GM12878 (cell line): Measurements from ENCODE around the gene YIF1A. TPM values are rescaled to one million over a fixed set of nuclear protein-coding genes. Genes with fewer than 3 reads are reported as not detected.
A peak's percentile ranks its signal among the peaks of the same experiment; 100 is the strongest.

ENCODE experiments used
- BRCA1 ChIP-seq: IDR thresholded peaks from 2 replicates; pipeline ENCODE4 v1.6.1; 2011; ENCODE audit warnings: low read depth, low read length, improper control_type of control experiment
- CREB1 ChIP-seq: IDR thresholded peaks from 2 replicates; pipeline ENCODE4 v1.6.1; 2012; ENCODE audit warnings: low read depth, mild to moderate bottlenecking, inconsistent platforms
- EGR1 ChIP-seq, 2 experiments: IDR thresholded peaks; 1 replicate in 1 of 2; 2 replicates in 1 of 2; pipeline ENCODE4 v1.6.1; 2011 to 2012; ENCODE audit warnings: low read depth in 2 of 2, low read length in 2 of 2, borderline replicate concordance in 1 of 2, mild to moderate bottlenecking in 1 of 2, moderate library complexity in 1 of 2
- ELK1 ChIP-seq: IDR thresholded peaks from 2 replicates; pipeline ENCODE4 v1.6.1; 2012; ENCODE audit warnings: low read depth, low read length, improper control_type of control experiment
- FOXM1 ChIP-seq: IDR thresholded peaks from 2 replicates; pipeline ENCODE4 v1.6.1; 2012; ENCODE audit warnings: low read depth, mild to moderate bottlenecking, inconsistent platforms, low read length, moderate library complexity
- GATAD2B ChIP-seq: fragments of 450-650 bp; conservative IDR thresholded peaks from 2 replicates; pipeline ENCODE4 v1.6.1; 2017; ENCODE audit warnings: low read depth, mild to moderate bottlenecking, moderate library complexity
- MLLT1 ChIP-seq: fragments of 450-650 bp; IDR thresholded peaks from 2 replicates; pipeline ENCODE4 v1.6.1; 2016; ENCODE audit warnings: mild to moderate bottlenecking
- MTA3 ChIP-seq: IDR thresholded peaks from 2 replicates; pipeline ENCODE4 v1.6.1; 2012; ENCODE audit warnings: low read length, inconsistent platforms, borderline replicate concordance
- NBN ChIP-seq: fragments of 450-650 bp; IDR thresholded peaks from 2 replicates; pipeline ENCODE4 v1.6.1; 2016
- PML ChIP-seq: IDR thresholded peaks from 2 replicates; pipeline ENCODE4 v1.6.1; 2012; ENCODE audit warnings: low read length, inconsistent platforms
- RB1 ChIP-seq: fragments of 450-650 bp; formaldehyde crosslinking; IDR thresholded peaks from 2 replicates; pipeline ENCODE4 v1.6.1; 2017; ENCODE audit warnings: mild to moderate bottlenecking, borderline replicate concordance
- RCOR1 ChIP-seq: conservative IDR thresholded peaks from 2 replicates; pipeline ENCODE4 v1.6.1; 2012; ENCODE audit warnings: low read depth, low read length, improper control_type of control experiment
- STAT3 ChIP-seq: IDR thresholded peaks from 2 replicates; pipeline ENCODE4 v1.6.1; 2011; ENCODE audit warnings: low read depth, low read length, improper control_type of control experiment
- polyA plus RNA-seq, 11 experiments: library from polyadenylated mRNA; depleted of rRNA in 4 of 11; unstranded in 6 of 11; stranded (reverse) in 5 of 11; fragments of >200 nt; fragmentation: Nextera tagmentation in 4 of 11; fragmentation: Illumina TruSeq in 1 of 11; extraction: Ambion mirVana in 4 of 11; extraction: Trizol in 1 of 11; gene quantifications; 1 replicate in 1 of 11; 2 replicates in 10 of 11; pipeline versions ENCODE4 v1.2.1 to v1.2.3, GENCODE V29; 2011 to 2016; ENCODE audit warnings: inconsistent platforms in 2 of 11, missing spikeins in 2 of 11, low read depth in 1 of 11
- total RNA-seq, 4 experiments: library from RNA; depleted of rRNA in 3 of 4; stranded (reverse); fragments of >200 nt in 3 of 4; fragmentation: Illumina TruSeq in 1 of 4; extraction: Trizol in 1 of 4; gene quantifications; 2 replicates each; pipeline versions ENCODE4 v1.2.1 to v1.2.3, GENCODE V29; 2013 to 2021
- TF ChIP-seq, protein P1 (sequence below): fragments of 150-350 bp; IDR thresholded peaks from 2 replicates; pipeline ENCODE4 v1.6.1; 2016; ENCODE audit warnings: low read depth, low read length
- TF ChIP-seq, protein P2 (sequence below), 3 experiments: IDR thresholded peaks in 2 of 3; conservative IDR thresholded peaks in 1 of 3; 2 replicates each; pipeline ENCODE4 v1.5.1; 2011; ENCODE audit warnings: low read depth in 3 of 3, low read length in 3 of 3, mild to moderate bottlenecking in 3 of 3, control low read depth in 2 of 3, moderate library complexity in 2 of 3, inconsistent platforms in 1 of 3, mixed read lengths in 1 of 3; ENCODE audit not compliant: control insufficient read depth in 2 of 3, insufficient read depth in 1 of 3; ENCODE audit errors: extremely low read depth in 1 of 3
- TF ChIP-seq, protein P3 (sequence below): IDR thresholded peaks from 2 replicates; pipeline ENCODE4 v1.6.1; 2012; ENCODE audit warnings: mild to moderate bottlenecking, low read depth, low read length

YIF1A gene
- total and polyA plus RNA-seq, 10 of the 15 experiments (the other 5 are each of a cell fraction or from before 2014, with no cell fraction given): 6.6 to 128 (median 71.7) TPM

- TF ChIP-seq, protein P1, sequence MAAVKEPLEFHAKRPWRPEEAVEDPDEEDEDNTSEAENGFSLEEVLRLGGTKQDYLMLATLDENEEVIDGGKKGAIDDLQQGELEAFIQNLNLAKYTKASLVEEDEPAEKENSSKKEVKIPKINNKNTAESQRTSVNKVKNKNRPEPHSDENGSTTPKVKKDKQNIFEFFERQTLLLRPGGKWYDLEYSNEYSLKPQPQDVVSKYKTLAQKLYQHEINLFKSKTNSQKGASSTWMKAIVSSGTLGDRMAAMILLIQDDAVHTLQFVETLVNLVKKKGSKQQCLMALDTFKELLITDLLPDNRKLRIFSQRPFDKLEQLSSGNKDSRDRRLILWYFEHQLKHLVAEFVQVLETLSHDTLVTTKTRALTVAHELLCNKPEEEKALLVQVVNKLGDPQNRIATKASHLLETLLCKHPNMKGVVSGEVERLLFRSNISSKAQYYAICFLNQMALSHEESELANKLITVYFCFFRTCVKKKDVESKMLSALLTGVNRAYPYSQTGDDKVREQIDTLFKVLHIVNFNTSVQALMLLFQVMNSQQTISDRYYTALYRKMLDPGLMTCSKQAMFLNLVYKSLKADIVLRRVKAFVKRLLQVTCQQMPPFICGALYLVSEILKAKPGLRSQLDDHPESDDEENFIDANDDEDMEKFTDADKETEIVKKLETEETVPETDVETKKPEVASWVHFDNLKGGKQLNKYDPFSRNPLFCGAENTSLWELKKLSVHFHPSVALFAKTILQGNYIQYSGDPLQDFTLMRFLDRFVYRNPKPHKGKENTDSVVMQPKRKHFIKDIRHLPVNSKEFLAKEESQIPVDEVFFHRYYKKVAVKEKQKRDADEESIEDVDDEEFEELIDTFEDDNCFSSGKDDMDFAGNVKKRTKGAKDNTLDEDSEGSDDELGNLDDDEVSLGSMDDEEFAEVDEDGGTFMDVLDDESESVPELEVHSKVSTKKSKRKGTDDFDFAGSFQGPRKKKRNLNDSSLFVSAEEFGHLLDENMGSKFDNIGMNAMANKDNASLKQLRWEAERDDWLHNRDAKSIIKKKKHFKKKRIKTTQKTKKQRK: no peak
- no peak for TF ChIP-seq MTA3
- TF ChIP-seq EGR1 (IDR thresholded peaks at IDR 0.05; ENCODE audit: borderline replicate concordance in 1 of 2, low read depth in 2 of 2, low read length in 2 of 2): peak in 1 of 2 experiments; percentile 41; a peak in 1 of 3 replicates
- TF ChIP-seq RB1: peak; percentile 63; the same call in 1 of the 2 replicates
- peak; percentile 10; the same call in 1 of the 2 replicates for TF ChIP-seq MLLT1
- peak; percentile 88; the same call in 1 of the 2 replicates for TF ChIP-seq NBN
- TF ChIP-seq, protein P2, sequence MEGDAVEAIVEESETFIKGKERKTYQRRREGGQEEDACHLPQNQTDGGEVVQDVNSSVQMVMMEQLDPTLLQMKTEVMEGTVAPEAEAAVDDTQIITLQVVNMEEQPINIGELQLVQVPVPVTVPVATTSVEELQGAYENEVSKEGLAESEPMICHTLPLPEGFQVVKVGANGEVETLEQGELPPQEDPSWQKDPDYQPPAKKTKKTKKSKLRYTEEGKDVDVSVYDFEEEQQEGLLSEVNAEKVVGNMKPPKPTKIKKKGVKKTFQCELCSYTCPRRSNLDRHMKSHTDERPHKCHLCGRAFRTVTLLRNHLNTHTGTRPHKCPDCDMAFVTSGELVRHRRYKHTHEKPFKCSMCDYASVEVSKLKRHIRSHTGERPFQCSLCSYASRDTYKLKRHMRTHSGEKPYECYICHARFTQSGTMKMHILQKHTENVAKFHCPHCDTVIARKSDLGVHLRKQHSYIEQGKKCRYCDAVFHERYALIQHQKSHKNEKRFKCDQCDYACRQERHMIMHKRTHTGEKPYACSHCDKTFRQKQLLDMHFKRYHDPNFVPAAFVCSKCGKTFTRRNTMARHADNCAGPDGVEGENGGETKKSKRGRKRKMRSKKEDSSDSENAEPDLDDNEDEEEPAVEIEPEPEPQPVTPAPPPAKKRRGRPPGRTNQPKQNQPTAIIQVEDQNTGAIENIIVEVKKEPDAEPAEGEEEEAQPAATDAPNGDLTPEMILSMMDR (IDR thresholded peaks at IDR 0.05 in 2 of 3, conservative IDR thresholded peaks at IDR 0.05 in 1 of 3; ENCODE audit: control insufficient read depth in 2 of 3, extremely low read depth in 1 of 3, insufficient read depth in 1 of 3, low read depth in 3 of 3, low read length in 3 of 3): no peak
- no peak for TF ChIP-seq PML
- TF ChIP-seq CREB1: peak; percentile 1; the same call in 1 of the 2 replicates
- no peak for TF ChIP-seq ELK1
- TF ChIP-seq RCOR1: peak; percentile 89; the same call in 1 of the 2 replicates
- no peak for TF ChIP-seq FOXM1
- TF ChIP-seq BRCA1: no peak
- TF ChIP-seq GATAD2B: peak; percentile 20; the same call in 1 of the 2 replicates
- TF ChIP-seq STAT3: no peak
- TF ChIP-seq, protein P3, sequence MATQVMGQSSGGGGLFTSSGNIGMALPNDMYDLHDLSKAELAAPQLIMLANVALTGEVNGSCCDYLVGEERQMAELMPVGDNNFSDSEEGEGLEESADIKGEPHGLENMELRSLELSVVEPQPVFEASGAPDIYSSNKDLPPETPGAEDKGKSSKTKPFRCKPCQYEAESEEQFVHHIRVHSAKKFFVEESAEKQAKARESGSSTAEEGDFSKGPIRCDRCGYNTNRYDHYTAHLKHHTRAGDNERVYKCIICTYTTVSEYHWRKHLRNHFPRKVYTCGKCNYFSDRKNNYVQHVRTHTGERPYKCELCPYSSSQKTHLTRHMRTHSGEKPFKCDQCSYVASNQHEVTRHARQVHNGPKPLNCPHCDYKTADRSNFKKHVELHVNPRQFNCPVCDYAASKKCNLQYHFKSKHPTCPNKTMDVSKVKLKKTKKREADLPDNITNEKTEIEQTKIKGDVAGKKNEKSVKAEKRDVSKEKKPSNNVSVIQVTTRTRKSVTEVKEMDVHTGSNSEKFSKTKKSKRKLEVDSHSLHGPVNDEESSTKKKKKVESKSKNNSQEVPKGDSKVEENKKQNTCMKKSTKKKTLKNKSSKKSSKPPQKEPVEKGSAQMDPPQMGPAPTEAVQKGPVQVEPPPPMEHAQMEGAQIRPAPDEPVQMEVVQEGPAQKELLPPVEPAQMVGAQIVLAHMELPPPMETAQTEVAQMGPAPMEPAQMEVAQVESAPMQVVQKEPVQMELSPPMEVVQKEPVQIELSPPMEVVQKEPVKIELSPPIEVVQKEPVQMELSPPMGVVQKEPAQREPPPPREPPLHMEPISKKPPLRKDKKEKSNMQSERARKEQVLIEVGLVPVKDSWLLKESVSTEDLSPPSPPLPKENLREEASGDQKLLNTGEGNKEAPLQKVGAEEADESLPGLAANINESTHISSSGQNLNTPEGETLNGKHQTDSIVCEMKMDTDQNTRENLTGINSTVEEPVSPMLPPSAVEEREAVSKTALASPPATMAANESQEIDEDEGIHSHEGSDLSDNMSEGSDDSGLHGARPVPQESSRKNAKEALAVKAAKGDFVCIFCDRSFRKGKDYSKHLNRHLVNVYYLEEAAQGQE: peak; percentile 98
These were observed 796 bp upstream of the YIF1A start (continued) for GRCh38 chr11:66289548-66290329.
